ENCODE data around the gene EGFLAM.
"Not testable (repeated sequence)": the region's sequence is repeated elsewhere in the genome, so short reads cannot be mapped to it uniquely, and the experiment has no call there.

EGFLAM gene

GRCh38 chr5:38379350-38379937, 121.1 kb downstream of the EGFLAM start:
- no peak for DNase-seq

GRCh38 chr5:38380537-38380936, 122.2 kb downstream of the EGFLAM start:
- no peak for DNase-seq

GRCh38 chr5:38381361-38381760, 123.0 kb downstream of the EGFLAM start:
- no peak for DNase-seq

- DNase-seq = peak; percentile 55
These were observed 124.5 kb downstream of the EGFLAM start for GRCh38 chr5:38382898-38383297.

- DNase-seq = no peak
These were observed 125.3 kb downstream of the EGFLAM start for GRCh38 chr5:38383701-38384100.

- DNase-seq = no peak
These were observed 126.0 kb downstream of the EGFLAM start for GRCh38 chr5:38384396-38384795.

- DNase-seq = no peak
These were observed 128.8 kb downstream of the EGFLAM start for GRCh38 chr5:38387161-38387560.

- no peak for DNase-seq
These were observed 135.3 kb downstream of the EGFLAM start for GRCh38 chr5:38393636-38394035.

- no peak for DNase-seq
These were observed 138.4 kb downstream of the EGFLAM start for GRCh38 chr5:38396766-38397165.

- no peak for DNase-seq
These were observed 142.0 kb downstream of the EGFLAM start for GRCh38 chr5:38400365-38400764.

GRCh38 chr5:38401145-38401544, 142.8 kb downstream of the EGFLAM start:
- no peak for DNase-seq

- no peak for DNase-seq
These were observed 145.0 kb downstream of the EGFLAM start for GRCh38 chr5:38403406-38403805.

- no peak for DNase-seq
These were observed 145.7 kb downstream of the EGFLAM start for GRCh38 chr5:38403877-38404635.

GRCh38 chr5:38404667-38405276, 146.4 kb downstream of the EGFLAM start:
- no peak for DNase-seq

GRCh38 chr5:38408446-38409198, 150.3 kb downstream of the EGFLAM start:
- DNase-seq = no peak

- DNase-seq = no peak
These were observed 152.1 kb downstream of the EGFLAM start for GRCh38 chr5:38410304-38410990.

GRCh38 chr5:38413696-38414095, 155.3 kb downstream of the EGFLAM start:
- DNase-seq = no peak

- no peak for DNase-seq
These were observed 156.0 kb downstream of the EGFLAM start for GRCh38 chr5:38414348-38414747.

GRCh38 chr5:38415772-38416171, 157.4 kb downstream of the EGFLAM start:
- not testable (repeated sequence) for DNase-seq

- no peak for DNase-seq
These were observed 159.3 kb downstream of the EGFLAM start for GRCh38 chr5:38417658-38418017.

- DNase-seq = no peak
These were observed 161.9 kb downstream of the EGFLAM start for GRCh38 chr5:38420246-38420645.

GRCh38 chr5:38420691-38421390, 162.5 kb downstream of the EGFLAM start:
- no peak for DNase-seq
